OCI-LY3 (cell line): Measurements from ENCODE around the gene TBXAS1.

Experiments
- H2AFZ ChIP-seq: fragments of 200-600, 300-600 bp; shearing (Covaris generic); 2 replicates; pipeline ENCODE4 v1.6.0; 2014; ENCODE audit warnings: antibody characterized with exemption, low read depth, low read length
- H3K27ac ChIP-seq: fragments of 200-600, 300-600 bp; sonication (generic); 2 replicates; pipeline ENCODE4 v1.5.1; 2014; ENCODE audit warnings: mild to moderate bottlenecking, low read length, moderate library complexity, mixed read lengths
- H3K27me3 ChIP-seq: fragments of 200-600, 300-600 bp; sonication (generic); 2 replicates; pipeline ENCODE4 v1.6.1; 2014; ENCODE audit warnings: low read depth, low read length, mixed read lengths
- H3K36me3 ChIP-seq: fragments of 200-600, 300-600 bp; sonication (generic); replicated peaks from 2 replicates; pipeline ENCODE3; 2014; ENCODE audit warnings: low read depth, low read length, mixed read lengths
- H3K4me1 ChIP-seq: fragments of 300-600, 200-600 bp; sonication (generic); 2 replicates; pipeline ENCODE4 v1.6.1; 2014; ENCODE audit warnings: low read length, mixed read lengths
- H3K4me2 ChIP-seq: fragments of 200-600, 300-600 bp; sonication (generic); 2 replicates; pipeline ENCODE4 v1.6.1; 2014; ENCODE audit warnings: low read length, mixed read lengths
- H3K4me3 ChIP-seq: fragments of 300-600, 200-600 bp; sonication (generic); 2 replicates; pipeline ENCODE4 v1.5.1; 2014; ENCODE audit warnings: antibody characterized with exemption, mild to moderate bottlenecking, low read length, moderate library complexity
- H3K79me2 ChIP-seq: fragments of 300-600, 200-600 bp; shearing (Covaris generic); 2 replicates; pipeline ENCODE4 v1.6.1; 2014; ENCODE audit warnings: mild to moderate bottlenecking, low read length, mixed read lengths
- H3K9ac ChIP-seq: fragments of 300-600, 200-600 bp; shearing (Covaris generic); 2 replicates; pipeline ENCODE4 v1.6.0; 2014; ENCODE audit warnings: mild to moderate bottlenecking, low read length, moderate library complexity
- H3K9me3 ChIP-seq: fragments of 200-600, 300-600 bp; shearing (Covaris generic); 2 replicates; pipeline ENCODE4 v1.6.1; 2014; ENCODE audit warnings: low read length, mixed read lengths; ENCODE audit not compliant: insufficient read depth
- H4K20me1 ChIP-seq: fragments of 200-600, 300-600 bp; sonication (generic); 2 replicates; pipeline ENCODE4 v1.6.1; 2016; ENCODE audit warnings: low read length, mixed read lengths; ENCODE audit not compliant: insufficient read depth
- EZH2phosphoT487 ChIP-seq: fragments of 200-600 bp; shearing (Covaris generic); IDR thresholded peaks from 2 replicates; pipeline ENCODE4 v1.6.1; 2018; ENCODE audit warnings: antibody characterized with exemption, mixed run types, low read depth
- TF ChIP-seq, protein P1 (sequence below): fragments of 200-600, 300-600 bp; sonication (generic); IDR thresholded peaks from 2 replicates; pipeline ENCODE4 v1.5.1; 2014; ENCODE audit warnings: antibody characterized with exemption, low read length, low read depth

The TBXAS1 gene

DNA sequence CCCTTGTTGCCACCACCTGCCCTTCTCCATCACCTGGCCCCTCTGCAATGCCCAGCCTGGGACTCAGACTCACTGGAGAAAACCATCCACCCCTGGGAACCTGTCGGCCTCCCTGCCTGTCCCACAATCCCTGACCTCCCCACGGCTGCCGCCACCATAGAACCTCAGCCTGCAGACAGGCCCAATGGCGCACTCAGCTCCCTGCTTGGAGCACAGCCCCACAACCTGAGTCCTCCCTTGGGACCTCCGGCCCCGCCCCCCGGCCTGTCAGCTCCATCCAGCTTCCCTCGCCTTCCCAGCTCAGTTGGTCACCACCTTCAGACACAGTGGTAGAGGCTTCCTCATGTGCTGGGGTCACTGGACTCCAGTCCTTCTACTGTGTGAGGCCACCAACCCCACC is 192.5 kb downstream of the TBXAS1 start:
- no peaks in the 10 kb centered on the region for H3K79me2 ChIP-seq
- peaks cover 14% of the 10 kb centered on the region; the same call in 1 of the 2 replicates for H3K27me3 ChIP-seq
- no peak overlapping the region for H3K9ac ChIP-seq
- H3K4me3 ChIP-seq, result no peak overlapping the region
- no peaks in the 10 kb centered on the region for H3K9me3 ChIP-seq
- TF ChIP-seq, protein P1, sequence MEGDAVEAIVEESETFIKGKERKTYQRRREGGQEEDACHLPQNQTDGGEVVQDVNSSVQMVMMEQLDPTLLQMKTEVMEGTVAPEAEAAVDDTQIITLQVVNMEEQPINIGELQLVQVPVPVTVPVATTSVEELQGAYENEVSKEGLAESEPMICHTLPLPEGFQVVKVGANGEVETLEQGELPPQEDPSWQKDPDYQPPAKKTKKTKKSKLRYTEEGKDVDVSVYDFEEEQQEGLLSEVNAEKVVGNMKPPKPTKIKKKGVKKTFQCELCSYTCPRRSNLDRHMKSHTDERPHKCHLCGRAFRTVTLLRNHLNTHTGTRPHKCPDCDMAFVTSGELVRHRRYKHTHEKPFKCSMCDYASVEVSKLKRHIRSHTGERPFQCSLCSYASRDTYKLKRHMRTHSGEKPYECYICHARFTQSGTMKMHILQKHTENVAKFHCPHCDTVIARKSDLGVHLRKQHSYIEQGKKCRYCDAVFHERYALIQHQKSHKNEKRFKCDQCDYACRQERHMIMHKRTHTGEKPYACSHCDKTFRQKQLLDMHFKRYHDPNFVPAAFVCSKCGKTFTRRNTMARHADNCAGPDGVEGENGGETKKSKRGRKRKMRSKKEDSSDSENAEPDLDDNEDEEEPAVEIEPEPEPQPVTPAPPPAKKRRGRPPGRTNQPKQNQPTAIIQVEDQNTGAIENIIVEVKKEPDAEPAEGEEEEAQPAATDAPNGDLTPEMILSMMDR, result no peak
- TF ChIP-seq EZH2phosphoT487, result no peak
- no peaks in the 10 kb centered on the region for H4K20me1 ChIP-seq
- H2AFZ ChIP-seq, result no peak overlapping the region
- no peaks in the 10 kb centered on the region for H3K4me1 ChIP-seq
- no peak overlapping the region for H3K27ac ChIP-seq
- no peak overlapping the region for H3K4me2 ChIP-seq
- H3K36me3 ChIP-seq, result no peaks in the 10 kb centered on the region

DNA sequence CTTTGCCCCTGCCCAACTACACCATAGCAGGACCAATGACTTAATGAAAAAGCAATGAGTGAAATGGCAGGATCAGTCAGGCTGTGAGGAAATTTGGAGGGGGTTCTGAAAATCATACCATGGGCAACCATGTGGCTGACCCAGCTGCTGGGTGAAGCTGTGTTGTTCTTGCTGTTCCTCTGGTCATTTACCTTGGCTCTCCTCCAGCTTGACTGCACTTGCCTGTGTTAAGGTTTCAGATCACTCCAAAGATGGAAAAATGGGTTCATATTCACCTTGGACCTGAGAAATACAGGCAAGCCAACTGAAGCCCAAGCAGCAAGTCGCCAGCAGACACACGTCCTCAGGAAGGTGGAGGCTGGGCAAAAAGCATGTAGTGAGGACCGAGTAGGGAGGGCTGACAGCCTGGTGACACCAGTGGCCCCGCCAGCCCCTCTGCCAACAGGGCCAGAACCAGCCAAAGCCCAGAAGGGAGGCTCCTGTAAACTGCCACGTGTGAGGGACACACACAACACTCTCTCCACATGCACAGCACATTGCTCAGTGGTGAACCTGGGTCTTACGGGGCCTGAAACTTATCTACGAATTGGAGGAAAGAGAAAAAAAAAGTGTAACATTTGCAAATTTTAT is 193.6 kb downstream of the TBXAS1 start:
- TF ChIP-seq EZH2phosphoT487, result no peak
- TF ChIP-seq, protein P1, result no peak
- no peaks in the 10 kb centered on the region for H4K20me1 ChIP-seq
- H3K9ac ChIP-seq, result no peak overlapping the region
- no peaks in the 10 kb centered on the region for H3K4me1 ChIP-seq
- no peaks in the 10 kb centered on the region for H3K79me2 ChIP-seq
- peaks cover 14% of the 10 kb centered on the region; the same call in 1 of the 2 replicates for H3K27me3 ChIP-seq
- no peak overlapping the region for H3K4me2 ChIP-seq
- H2AFZ ChIP-seq, result no peak overlapping the region
- no peaks in the 10 kb centered on the region for H3K36me3 ChIP-seq
- no peak overlapping the region for H3K27ac ChIP-seq
- no peak overlapping the region for H3K4me3 ChIP-seq
- no peaks in the 10 kb centered on the region for H3K9me3 ChIP-seq

DNA sequence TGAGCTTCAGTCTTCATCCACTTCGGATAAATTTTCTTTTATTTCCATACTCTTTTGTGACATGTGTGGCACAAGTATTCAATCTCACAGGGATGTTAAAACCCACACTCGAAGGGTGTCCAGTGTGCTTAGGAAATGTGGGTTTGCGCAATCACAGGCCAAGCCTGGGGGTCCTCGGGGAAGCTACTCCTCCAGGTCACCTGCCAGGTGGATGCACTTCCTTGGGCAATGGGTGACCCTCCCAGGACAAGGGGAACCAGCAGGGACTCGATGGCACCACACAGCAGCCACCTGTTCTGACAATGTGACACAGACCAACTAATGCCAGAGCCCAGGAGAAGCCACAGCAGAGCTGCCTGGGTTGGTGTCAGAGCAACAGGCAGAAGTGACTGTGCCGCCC is 194.7 kb downstream of the TBXAS1 start:
- Histone ChIP-seq H3K36me3 (no peaks in the 10 kb centered on the region), H3K27ac (no peak overlapping the region), H3K4me1 (no peaks in the 10 kb centered on the region), H3K4me3 (no peak overlapping the region), H2AFZ (no peak overlapping the region), H3K4me2 (no peak overlapping the region), H3K79me2 (no peaks in the 10 kb centered on the region), H3K9me3 (no peaks in the 10 kb centered on the region), H3K9ac (no peak overlapping the region), H3K27me3 (peaks cover 8% of the 10 kb centered on the region; the same call in 1 of the 2 replicates), H4K20me1 (no peaks in the 10 kb centered on the region)
- TF ChIP-seq EZH2phosphoT487, result no peak
- TF ChIP-seq, protein P1, result no peak

GRCh38 chr7:140024585-140024984 is 195.5 kb downstream of the TBXAS1 start:
- TF ChIP-seq EZH2phosphoT487, result no peak
- TF ChIP-seq, protein P1, result no peak
- H3K27ac ChIP-seq, result no peak overlapping the region
- H3K27me3 ChIP-seq, result peaks cover 5% of the 10 kb centered on the region; the same call in 1 of the 2 replicates
- no peak overlapping the region for H3K9ac ChIP-seq
- H3K36me3 ChIP-seq, result no peaks in the 10 kb centered on the region
- H3K9me3 ChIP-seq, result no peaks in the 10 kb centered on the region
- H3K79me2 ChIP-seq, result no peaks in the 10 kb centered on the region
- H4K20me1 ChIP-seq, result no peaks in the 10 kb centered on the region
- H3K4me1 ChIP-seq, result no peaks in the 10 kb centered on the region
- H2AFZ ChIP-seq, result no peak overlapping the region
- no peak overlapping the region for H3K4me3 ChIP-seq
- H3K4me2 ChIP-seq, result no peak overlapping the region
